OCI-M1 (cell line): ENCODE data around the gene SLITRK1.

Source experiments
- DNase-seq: peaks from one replicate; lab custom pipeline; 2025; lab: John Stamatoyannopoulos, UW

SLITRK1 gene

DNA sequence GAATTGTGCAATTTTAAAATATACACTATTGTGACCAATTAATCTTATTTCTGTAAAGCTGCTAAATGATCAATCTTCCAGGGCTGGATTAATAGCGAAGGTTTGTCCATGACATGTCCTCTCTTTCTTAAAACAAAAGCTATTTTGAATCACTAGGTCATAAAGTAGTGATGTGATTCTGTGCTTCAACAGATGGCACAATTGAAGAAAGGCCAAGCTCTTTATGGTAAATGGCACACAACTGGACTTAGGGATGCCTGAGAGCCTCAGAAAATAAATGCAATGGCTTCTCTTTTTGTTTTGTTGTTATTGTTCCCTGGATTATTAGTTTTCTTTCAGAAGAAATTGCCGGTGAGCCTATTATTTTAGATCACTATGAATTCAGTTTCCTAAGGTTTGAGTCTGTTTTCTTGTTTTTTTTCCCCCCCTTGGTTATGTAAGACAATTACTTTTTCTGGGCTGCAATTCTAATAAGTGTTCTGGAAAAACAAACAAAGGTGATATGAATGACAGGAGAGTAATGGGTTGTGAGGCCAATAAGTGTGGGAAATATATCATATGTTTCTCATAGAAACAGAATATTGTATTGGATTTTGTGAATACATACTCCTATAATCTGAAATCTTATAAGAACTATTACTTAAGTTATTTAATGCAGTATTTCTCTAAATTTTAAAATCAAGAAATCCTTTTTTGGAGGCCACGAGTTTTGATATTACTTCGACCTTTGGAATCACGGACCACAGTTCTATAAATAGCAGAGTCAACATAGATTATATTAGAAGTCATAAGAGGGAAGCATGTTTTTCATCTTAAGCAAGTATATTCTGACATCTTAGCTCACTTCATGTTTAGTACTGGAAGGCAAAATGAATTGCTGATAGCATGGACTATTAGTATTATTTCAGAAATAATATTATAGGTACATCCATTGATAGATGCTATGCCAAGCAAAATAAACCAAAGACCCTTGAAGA lies 16.8 kb downstream of the SLITRK1 start:
- no peak for DNase-seq

DNA sequence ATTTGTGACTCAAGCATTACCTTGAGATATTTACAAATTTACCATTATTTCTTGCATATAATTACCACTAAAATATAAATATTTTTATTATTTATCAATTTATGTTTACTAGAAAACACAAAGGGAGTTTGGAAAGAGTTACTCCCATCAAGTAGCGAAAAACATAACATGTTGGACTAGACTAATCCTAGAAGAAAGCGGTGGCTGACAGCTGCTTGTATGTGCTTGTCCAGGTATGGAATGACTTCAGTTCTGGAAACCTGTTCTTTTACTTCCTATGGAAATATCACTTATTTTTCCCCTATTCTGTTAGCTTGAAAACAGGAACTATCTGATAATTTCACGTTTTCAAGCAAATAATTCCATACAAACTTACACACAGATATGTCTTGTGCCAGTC lies 28.5 kb downstream of the SLITRK1 start:
- DNase-seq = no peak

- DNase-seq = no peak
Observed at GRCh38 chr13:83845106-83845505, 37.2 kb downstream of the SLITRK1 start.

GRCh38 chr13:83839146-83839545 lies 43.1 kb downstream of the SLITRK1 start:
- no peak for DNase-seq

- no peak for DNase-seq
Observed at GRCh38 chr13:83831796-83832195, 50.5 kb downstream of the SLITRK1 start.

DNA sequence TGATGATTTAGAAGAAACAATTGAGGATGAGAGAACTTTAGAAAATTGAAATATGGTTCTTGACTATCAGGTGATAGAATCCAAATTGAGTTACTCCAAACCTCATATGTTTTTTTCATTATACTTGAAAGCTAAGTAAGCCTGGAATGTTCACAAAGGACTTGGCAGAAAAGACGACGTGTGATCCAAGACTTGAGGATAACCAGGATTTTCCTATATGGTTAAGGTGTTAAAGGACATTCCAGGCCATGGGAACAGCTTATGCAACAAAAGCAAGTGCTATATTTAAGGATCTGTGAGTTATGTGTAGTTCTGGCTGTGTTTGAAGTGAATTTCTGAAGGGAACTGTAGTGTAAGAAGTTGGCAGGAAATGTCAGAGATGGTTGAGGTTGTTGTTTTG lies 52.5 kb downstream of the SLITRK1 start:
- no peak for DNase-seq

- no peak for DNase-seq
Observed at GRCh38 chr13:83827338-83827737, 54.9 kb downstream of the SLITRK1 start.
